H9 (cell line): Measurements from ENCODE around the gene LYPD5. TPM values are rescaled to one million over a fixed set of nuclear protein-coding genes. Genes with fewer than 3 reads are reported as not detected.
"Not testable (repeated sequence)": the region's sequence is repeated elsewhere in the genome, so short reads cannot be mapped to it uniquely, and the experiment has no call there.

Experiments used
- DNase-seq: peaks from one replicate; pipeline ENCODE4 v3.0.0-alpha.2; 2017
- H2AFZ ChIP-seq: one replicate; pipeline ENCODE4 v1.6.1; 2013; ENCODE audit warnings: mild to moderate bottlenecking, low read length, control low read depth, moderate library complexity
- H2AK5ac ChIP-seq: 2 replicates; pipeline ENCODE4 v1.6.1; 2013; ENCODE audit warnings: low read length, control low read depth, mixed read lengths; ENCODE audit not compliant: insufficient read length
- H2BK120ac ChIP-seq: one replicate; pipeline ENCODE4 v1.6.1; 2013; ENCODE audit warnings: low read depth, mild to moderate bottlenecking, low read length, control low read depth, inconsistent platforms; ENCODE audit not compliant: poor library complexity, severe bottlenecking
- H2BK12ac ChIP-seq: 2 replicates; pipeline ENCODE4 v1.6.1; 2013; ENCODE audit warnings: low read length, control low read depth, mixed read lengths, low read depth; ENCODE audit not compliant: insufficient read length
- H2BK15ac ChIP-seq: 2 replicates; pipeline ENCODE4 v1.6.1; 2013; ENCODE audit warnings: low read depth, low read length, control low read depth
- H2BK20ac ChIP-seq: one replicate; pipeline ENCODE4 v1.6.1; 2013; ENCODE audit warnings: low read depth, mild to moderate bottlenecking, low read length, control low read depth, inconsistent platforms; ENCODE audit not compliant: poor library complexity, severe bottlenecking
- H2BK5ac ChIP-seq: 2 replicates; pipeline ENCODE4 v1.6.1; 2013; ENCODE audit warnings: low read length, control low read depth, mixed read lengths; ENCODE audit not compliant: insufficient read length
- H3K14ac ChIP-seq: 2 replicates; pipeline ENCODE4 v1.6.1; 2013; ENCODE audit warnings: low read length, control low read depth; ENCODE audit not compliant: insufficient read depth
- H3K18ac ChIP-seq: 2 replicates; pipeline ENCODE4 v1.6.1; 2013; ENCODE audit warnings: low read depth, mild to moderate bottlenecking, mixed read lengths, low read length, control low read depth; ENCODE audit not compliant: insufficient read length
- H3K23ac ChIP-seq: 2 replicates; pipeline ENCODE4 v1.6.1; 2013; ENCODE audit warnings: low read length, control low read depth, mixed read lengths, low read depth; ENCODE audit not compliant: insufficient read length
- H3K23me2 ChIP-seq: 2 replicates; pipeline ENCODE4 v1.6.1; 2013; ENCODE audit warnings: low read depth, mild to moderate bottlenecking, mixed read lengths, low read length, control low read depth; ENCODE audit not compliant: insufficient read length, poor library complexity, severe bottlenecking
- H3K27ac ChIP-seq: 2 replicates; pipeline ENCODE4 v1.5.1; 2013; ENCODE audit warnings: low read length, control low read depth, mixed read lengths, low read depth; ENCODE audit not compliant: insufficient read length
- H3K27me3 ChIP-seq: 2 replicates; pipeline ENCODE4 v1.6.1; 2013; ENCODE audit warnings: low read length, control low read depth, inconsistent platforms; ENCODE audit not compliant: insufficient read depth
- H3K4ac ChIP-seq: 2 replicates; pipeline ENCODE4 v1.6.1; 2013; ENCODE audit warnings: low read depth, mild to moderate bottlenecking, control low read depth, inconsistent platforms, low read length, moderate library complexity
- H3K4me1 ChIP-seq: 2 replicates; pipeline ENCODE4 v1.6.1; 2013; ENCODE audit warnings: low read length, control low read depth, inconsistent platforms; ENCODE audit not compliant: insufficient read depth
- H3K4me2 ChIP-seq: 2 replicates; pipeline ENCODE4 v1.6.1; 2013; ENCODE audit warnings: low read length, control low read depth, mixed read lengths; ENCODE audit not compliant: insufficient read length, insufficient read depth
- H3K56ac ChIP-seq: 2 replicates; pipeline ENCODE4 v1.6.1; 2013; ENCODE audit warnings: low read depth, mild to moderate bottlenecking, mixed read lengths, low read length, control low read depth; ENCODE audit not compliant: insufficient read length
- H3K79me1 ChIP-seq: 2 replicates; pipeline ENCODE4 v1.6.1; 2013; ENCODE audit warnings: low read depth, mild to moderate bottlenecking, moderate library complexity, low read length, control low read depth, inconsistent platforms; ENCODE audit not compliant: insufficient read depth, poor library complexity, severe bottlenecking
- H3K79me2 ChIP-seq: 2 replicates; pipeline ENCODE4 v1.6.1; 2013; ENCODE audit warnings: low read length, control low read depth, inconsistent platforms; ENCODE audit not compliant: insufficient read depth
- H3K9ac ChIP-seq: 2 replicates; pipeline ENCODE4 v1.6.1; 2013; ENCODE audit warnings: low read length, control low read depth, mixed read lengths; ENCODE audit not compliant: insufficient read length; ENCODE audit errors: extremely low read depth
- H3K9me3 ChIP-seq: one replicate; pipeline ENCODE4 v1.6.1; 2013; ENCODE audit warnings: low read depth, low read length, inconsistent platforms; ENCODE audit not compliant: control insufficient read depth
- H3T11ph ChIP-seq: one replicate; pipeline ENCODE4 v1.6.1; 2013; ENCODE audit warnings: mild to moderate bottlenecking, low read length, control low read depth, inconsistent platforms
- H4K20me1 ChIP-seq: one replicate; pipeline ENCODE4 v1.6.1; 2013; ENCODE audit not compliant: control insufficient read depth, insufficient read length, insufficient read depth
- H4K5ac ChIP-seq: 2 replicates; pipeline ENCODE4 v1.6.1; 2013; ENCODE audit warnings: low read depth, mild to moderate bottlenecking, mixed read lengths, low read length, control low read depth; ENCODE audit not compliant: insufficient read length
- H4K8ac ChIP-seq: replicated peaks from 2 replicates; pipeline ENCODE4 v1.6.1; 2013; ENCODE audit warnings: low read length, control low read depth, mixed read lengths, low read depth; ENCODE audit not compliant: insufficient read length
- H4K91ac ChIP-seq: 2 replicates; pipeline ENCODE4 v1.6.1; 2013; ENCODE audit warnings: low read depth, mild to moderate bottlenecking, moderate library complexity, mixed read lengths, low read length, control low read depth; ENCODE audit not compliant: insufficient read length
- H3K27ac Mint-ChIP-seq, 3 experiments: 2 replicates in 2 of 3; 3 replicates in 1 of 3; pipeline ENCODE4 v1.8.0; 2020 to 2021; ENCODE audit warnings: mixed read lengths in 3 of 3, mild to moderate bottlenecking in 1 of 3, moderate library complexity in 1 of 3
- H3K27me3 Mint-ChIP-seq: 2 replicates; pipeline ENCODE4 v1.8.0; 2021; ENCODE audit warnings: low read depth, mild to moderate bottlenecking, moderate library complexity, mixed read lengths
- H3K36me3 Mint-ChIP-seq, 3 experiments: 2 replicates in 2 of 3; 3 replicates in 1 of 3; pipeline ENCODE4 v1.8.0; 2020 to 2021; ENCODE audit warnings: low read depth in 3 of 3, mixed read lengths in 3 of 3; ENCODE audit not compliant: insufficient read depth in 1 of 3
- H3K4me1 Mint-ChIP-seq, 2 experiments: 2 replicates each; pipeline ENCODE4 v1.8.0; 2020; ENCODE audit warnings: mixed read lengths in 2 of 2
- H3K4me3 Mint-ChIP-seq, 2 experiments: 2 replicates in 1 of 2; 3 replicates in 1 of 2; pipeline ENCODE4 v1.8.0; 2020 to 2021; ENCODE audit warnings: mild to moderate bottlenecking in 2 of 2, mixed read lengths in 2 of 2, moderate library complexity in 1 of 2
- H3K9me3 Mint-ChIP-seq, 2 experiments: 2 replicates in 1 of 2; 3 replicates in 1 of 2; pipeline ENCODE4 v1.8.0; 2020; ENCODE audit warnings: mild to moderate bottlenecking in 2 of 2, mixed read lengths in 2 of 2, moderate library complexity in 1 of 2
- WGBS: extraction: QIAGEN DNeasy Blood & Tissue Kit; methylation state at CpG from one replicate; pipeline ENCODE4 v1.1.7; 2013; ENCODE audit warnings: missing lambda C conversion rate, low lambda C conversion rate, mixed read lengths; ENCODE audit not compliant: insufficient read length; ENCODE audit errors: extremely low coverage; 5-methylcytosine and 5-hydroxymethylcytosine counted together
- total RNA-seq: library from RNA; stranded (reverse); gene quantifications from 2 replicates; pipeline ENCODE4 v1.2.1, GENCODE V29; 2021
- TF ChIP-seq, protein P1 (sequence below): fragments of 200-600 bp; sonication (generic); conservative IDR thresholded peaks from 3 replicates; pipeline ENCODE4 v1.8.0; 2021; ENCODE audit warnings: antibody characterized with exemption, mild to moderate bottlenecking

Gene LYPD5
- total RNA-seq, 1 experiment from 2014 or later: 0.50 TPM

DNA sequence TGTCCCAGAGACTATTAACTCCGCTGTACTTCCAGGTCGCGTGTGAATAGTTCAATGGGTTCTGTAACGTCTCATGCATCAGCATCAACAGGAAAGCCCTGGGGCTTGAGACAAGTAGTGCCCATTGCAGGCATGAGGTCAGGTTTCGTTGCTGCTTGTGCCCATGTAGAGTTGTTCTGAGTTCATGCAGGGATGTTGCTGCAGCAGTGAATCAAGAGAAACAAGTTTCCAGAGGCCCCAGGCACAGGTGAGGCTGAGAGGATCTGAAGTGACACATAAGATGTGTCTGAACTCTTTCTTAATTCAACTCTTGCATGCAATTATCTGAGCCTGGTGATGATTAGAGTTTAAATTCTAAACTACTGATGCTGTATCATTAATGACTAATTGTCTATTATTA is 16.3 kb upstream of the LYPD5 start:
- H3K56ac ChIP-seq: no peak overlapping the region
- Mint-ChIP-seq H3K27me3 (peaks cover 21% of the 10 kb centered on the region), H3K27ac (no peak overlapping the region), H3K4me1 (peaks cover 0 to 2% of the 10 kb centered on the region in 2 experiments; a peak in 2 of 4 replicates), H3K9me3 (peaks cover 28 to 47% of the 10 kb centered on the region in 2 experiments), H3K36me3 (no peaks in the 10 kb centered on the region; a peak in 1 of 7 replicates), H3K4me3 (no peak overlapping the region)
- DNase-seq: no peak
- no peak overlapping the region for H2BK120ac ChIP-seq
- no peak overlapping the region for H2BK5ac ChIP-seq
- no peak overlapping the region for H3K14ac ChIP-seq
- no peak overlapping the region for H2BK12ac ChIP-seq
- no peak overlapping the region for H2BK20ac ChIP-seq
- peaks cover 4% of the 10 kb centered on the region for H3K23me2 ChIP-seq
- no peak overlapping the region for H3K18ac ChIP-seq
- H3K79me1 ChIP-seq: no peaks in the 10 kb centered on the region
- H2AFZ ChIP-seq: no peak overlapping the region
- no peak overlapping the region for H3K23ac ChIP-seq
- TF ChIP-seq, protein P1, sequence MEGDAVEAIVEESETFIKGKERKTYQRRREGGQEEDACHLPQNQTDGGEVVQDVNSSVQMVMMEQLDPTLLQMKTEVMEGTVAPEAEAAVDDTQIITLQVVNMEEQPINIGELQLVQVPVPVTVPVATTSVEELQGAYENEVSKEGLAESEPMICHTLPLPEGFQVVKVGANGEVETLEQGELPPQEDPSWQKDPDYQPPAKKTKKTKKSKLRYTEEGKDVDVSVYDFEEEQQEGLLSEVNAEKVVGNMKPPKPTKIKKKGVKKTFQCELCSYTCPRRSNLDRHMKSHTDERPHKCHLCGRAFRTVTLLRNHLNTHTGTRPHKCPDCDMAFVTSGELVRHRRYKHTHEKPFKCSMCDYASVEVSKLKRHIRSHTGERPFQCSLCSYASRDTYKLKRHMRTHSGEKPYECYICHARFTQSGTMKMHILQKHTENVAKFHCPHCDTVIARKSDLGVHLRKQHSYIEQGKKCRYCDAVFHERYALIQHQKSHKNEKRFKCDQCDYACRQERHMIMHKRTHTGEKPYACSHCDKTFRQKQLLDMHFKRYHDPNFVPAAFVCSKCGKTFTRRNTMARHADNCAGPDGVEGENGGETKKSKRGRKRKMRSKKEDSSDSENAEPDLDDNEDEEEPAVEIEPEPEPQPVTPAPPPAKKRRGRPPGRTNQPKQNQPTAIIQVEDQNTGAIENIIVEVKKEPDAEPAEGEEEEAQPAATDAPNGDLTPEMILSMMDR: no peak
- H3K9ac ChIP-seq: no peak overlapping the region
- H4K20me1 ChIP-seq: no peaks in the 10 kb centered on the region
- no peaks in the 10 kb centered on the region for H3K79me2 ChIP-seq
- H2BK15ac ChIP-seq: no peak overlapping the region
- no peak overlapping the region for H4K91ac ChIP-seq
- no CpG with 5 or more reads among the region's 5 CpGs for WGBS
- no peak overlapping the region for H3K4ac ChIP-seq
- no peak overlapping the region for H2AK5ac ChIP-seq
- H3K9me3 ChIP-seq: no peaks in the 10 kb centered on the region
- H3K4me2 ChIP-seq: no peak overlapping the region
- H3K27me3 ChIP-seq: no peaks in the 10 kb centered on the region; the same call in 1 of the 2 replicates
- H3K27ac ChIP-seq: no peak overlapping the region
- H4K5ac ChIP-seq: no peak overlapping the region
- H4K8ac ChIP-seq: no peak overlapping the region
- H3K4me1 ChIP-seq: no peaks in the 10 kb centered on the region
- H3T11ph ChIP-seq: no peak overlapping the region

DNA sequence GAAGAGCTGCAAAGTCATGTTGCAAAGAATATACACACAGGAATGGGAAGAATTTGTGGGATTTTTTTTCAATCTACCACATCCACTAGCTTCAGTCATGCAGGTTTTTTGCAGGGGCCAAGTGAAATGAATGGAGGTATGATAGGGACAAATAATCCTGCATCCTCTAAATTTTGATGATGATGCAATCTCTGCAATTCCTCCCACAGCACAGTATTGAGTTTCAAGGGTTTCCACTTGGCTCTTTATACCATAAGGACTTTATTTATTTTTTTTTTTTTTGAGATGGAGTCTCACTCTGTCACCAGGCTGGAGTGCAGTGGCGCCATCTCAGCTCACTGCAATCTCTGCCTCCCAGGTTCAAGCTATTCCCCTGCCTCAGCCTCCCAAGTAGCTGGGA is 15.2 kb upstream of the LYPD5 start:
- H3K9me3 Mint-ChIP-seq: peaks cover 24 to 42% of the 10 kb centered on the region in 2 experiments
- H3K4me1 Mint-ChIP-seq, H3K23me2 ChIP-seq, H3K18ac ChIP-seq, H2BK20ac ChIP-seq, H2BK5ac ChIP-seq, H3K4ac ChIP-seq, H3K79me1 ChIP-seq, H3K27me3 ChIP-seq, H3K79me2 ChIP-seq, H2AK5ac ChIP-seq, H2BK12ac ChIP-seq, H4K20me1 ChIP-seq, H3K4me3 Mint-ChIP-seq, H3K23ac ChIP-seq, DNase-seq, H4K91ac ChIP-seq, H2AFZ ChIP-seq, H2BK120ac ChIP-seq, H3K14ac ChIP-seq, H3K36me3 Mint-ChIP-seq, H3K56ac ChIP-seq, H2BK15ac ChIP-seq, H3K9ac ChIP-seq, H3K27ac ChIP-seq, H3T11ph ChIP-seq, H3K4me2 ChIP-seq, H4K8ac ChIP-seq, H3K27ac Mint-ChIP-seq, H3K4me1 ChIP-seq, H3K9me3 ChIP-seq, H4K5ac ChIP-seq: not testable (repeated sequence)
- no CpG with 5 or more reads among the region's 1 CpG for WGBS
- H3K27me3 Mint-ChIP-seq: peaks cover 22% of the 10 kb centered on the region
